NB4 (cell line): Measurements from ENCODE around the gene MCRIP2.
A peak's percentile ranks its signal among the peaks of the same experiment; 100 is the strongest.

Experiments
- DNase-seq: peaks from one replicate; pipeline ENCODE4 v3.0.0; 2010; ENCODE audit warnings: low read depth
- H3K4me3 ChIP-seq: one replicate; pipeline ENCODE4 v1.5.1; 2011; ENCODE audit warnings: mild to moderate bottlenecking, low read depth, low read length, moderate library complexity
- CTCF ChIP-seq: IDR thresholded peaks from one replicate; pipeline ENCODE4 v1.5.1; 2012; ENCODE audit warnings: low read depth, low read length
- MAX ChIP-seq: IDR thresholded peaks from 2 replicates; pipeline ENCODE4 v1.6.1; 2011; ENCODE audit warnings: low read depth, low read length
- MYC ChIP-seq: IDR thresholded peaks from 2 replicates; pipeline ENCODE4 v1.6.1; 2011; ENCODE audit warnings: low read depth, low read length
- POLR2A ChIP-seq: IDR thresholded peaks from 2 replicates; pipeline ENCODE4 v1.6.1; 2011; ENCODE audit warnings: mild to moderate bottlenecking; ENCODE audit not compliant: insufficient read length; ENCODE audit errors: extremely low read depth

MCRIP2 gene

DNA sequence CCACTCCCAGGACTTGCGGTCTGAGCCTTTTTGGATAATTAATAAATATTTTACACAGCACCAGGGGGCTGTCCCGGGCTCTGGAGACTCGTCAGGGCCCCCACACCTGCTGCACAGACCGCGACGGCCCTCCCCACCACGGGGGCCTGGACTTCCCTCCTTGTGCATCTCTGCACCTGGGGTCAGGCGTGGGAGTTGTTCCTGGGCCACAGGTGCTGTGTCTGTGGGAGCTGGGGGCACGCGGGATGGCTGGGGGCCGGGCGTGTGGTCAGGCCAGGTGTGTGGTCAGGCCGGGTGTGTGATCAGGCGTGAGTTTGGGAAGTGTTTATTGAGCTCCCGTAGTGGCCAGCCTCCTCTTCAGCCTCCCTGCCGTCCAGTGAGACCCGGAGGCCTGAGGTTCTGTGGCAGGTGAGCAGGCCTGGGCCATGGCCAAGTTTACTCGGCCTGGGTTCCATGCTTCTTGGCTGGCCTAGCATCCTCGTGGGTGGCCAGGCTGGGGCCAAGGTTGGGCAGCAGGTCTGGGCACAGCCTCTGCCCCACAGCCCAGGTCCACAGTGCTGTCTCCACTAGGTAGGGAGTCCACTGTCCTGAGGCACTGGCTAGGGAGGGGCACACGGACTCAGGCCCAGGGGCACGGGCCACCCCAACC, 36.7 kb downstream of the MCRIP2 start:
- DNase-seq = no peak
- no peak overlapping the region for H3K4me3 ChIP-seq
- TF ChIP-seq POLR2A (no peak), CTCF (no peak), MAX (no peak), MYC (no peak)

GRCh38 chr16:678858-679813, 37.5 kb downstream of the MCRIP2 start:
- peak; percentile 70 for DNase-seq
- TF ChIP-seq POLR2A = peak; percentile 37
- TF ChIP-seq CTCF = no peak
- TF ChIP-seq MAX = peak; percentile 58; the same call in 1 of the 2 replicates
- peak; percentile 30; the same call in 1 of the 2 replicates for TF ChIP-seq MYC
- H3K4me3 ChIP-seq = peak overlapping the region; percentile 34

DNA sequence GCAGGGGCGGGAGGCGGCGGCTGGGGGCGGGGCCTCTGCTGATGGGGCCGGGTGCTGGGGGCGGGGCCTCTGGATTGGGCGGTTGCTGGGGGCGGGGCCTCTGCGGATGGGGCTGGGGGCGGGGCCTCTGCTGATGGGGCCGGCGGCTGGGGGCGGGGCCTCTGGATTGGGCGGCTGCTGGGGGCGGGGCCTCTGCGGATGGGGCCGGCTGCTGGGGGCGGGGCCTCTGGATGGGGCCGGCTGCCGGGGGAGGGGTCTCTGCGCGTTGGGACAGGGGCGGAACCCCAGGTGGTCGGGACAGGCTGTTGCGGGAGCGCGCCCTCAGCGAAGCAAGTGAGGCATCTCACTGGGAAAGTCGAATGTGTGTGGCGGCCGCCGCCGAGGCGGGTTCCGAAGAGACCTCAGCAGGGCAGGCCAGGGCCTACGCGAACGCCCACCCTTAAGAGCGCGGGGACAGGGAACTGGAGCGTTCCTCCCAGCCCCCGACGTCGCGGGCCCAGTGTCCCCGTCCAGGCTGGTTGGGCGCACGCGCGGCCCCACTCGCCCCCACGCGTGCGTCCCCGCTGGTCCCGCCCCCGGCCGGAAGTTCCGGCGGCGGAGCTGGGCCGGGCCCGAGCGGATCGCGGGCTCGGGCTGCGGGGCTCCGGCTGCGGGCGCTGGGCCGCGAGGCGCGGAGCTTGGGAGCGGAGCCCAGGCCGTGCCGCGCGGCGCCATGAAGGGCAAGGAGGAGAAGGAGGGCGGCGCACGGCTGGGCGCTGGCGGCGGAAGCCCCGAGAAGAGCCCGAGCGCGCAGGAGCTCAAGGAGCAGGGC, 38.4 kb downstream of the MCRIP2 start, which contains the start of gene STUB1:
Gene STUB1 (plus strand): TSS at position 597 of the 811 bp plus-strand sequence. CDS start 116 bp downstream, at position 713.
- TF ChIP-seq POLR2A (peak; percentile 53), MYC (peak; percentile 48; the same call in 1 of the 2 replicates), CTCF (no peak), MAX (no peak)
- peak; percentile 81 for DNase-seq
- H3K4me3 ChIP-seq = peak within 1 kb of the TSS; percentile 78

DNA sequence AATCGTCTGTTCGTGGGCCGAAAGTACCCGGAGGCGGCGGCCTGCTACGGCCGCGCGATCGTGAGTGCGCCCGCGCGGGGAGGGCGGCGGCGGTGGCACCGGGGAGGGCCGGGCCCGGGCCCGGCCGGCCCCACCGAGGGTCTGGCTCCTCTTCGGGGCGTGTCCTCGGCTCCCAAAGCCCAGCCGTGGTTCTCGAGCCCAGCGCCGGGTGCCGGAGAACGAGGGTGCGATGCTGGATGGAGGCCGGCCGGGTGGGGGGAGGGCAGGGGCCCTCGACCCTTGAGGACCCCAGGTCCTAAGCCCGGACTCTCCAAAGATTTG, 39.0 kb downstream of the MCRIP2 start:
- TF ChIP-seq CTCF (no peak), POLR2A (no peak), MAX (no peak), MYC (no peak)
- H3K4me3 ChIP-seq = peak overlapping the region; percentile 78
- no peak for DNase-seq

- peak overlapping the region; percentile 78 for H3K4me3 ChIP-seq
- peak; percentile 57 for DNase-seq
- TF ChIP-seq MYC (no peak), POLR2A (no peak), CTCF (peak; percentile 8)
Measured at GRCh38 chr16:680967-681745, 39.5 kb downstream of the MCRIP2 start.
